Vagina (tissue), 2 donors: ENCODE data around the gene ZMYND15.

Experiments
- POLR2A ChIP-seq, 2 donors: fragments of 450-650 bp; IDR thresholded peaks; one replicate each; pipeline ENCODE4 v1.6.1; 2017; ENCODE audit warnings: antibody characterized with exemption in 2 of 2, mild to moderate bottlenecking in 2 of 2, moderate library complexity in 2 of 2
- POLR2AphosphoS5 ChIP-seq, 2 donors: sonication (generic); formaldehyde crosslinking; IDR thresholded peaks; one replicate each; pipeline ENCODE4 v1.9.0; 2017; ENCODE audit warnings: antibody characterized with exemption in 2 of 2, mild to moderate bottlenecking in 2 of 2, low read depth in 1 of 2; ENCODE audit not compliant: insufficient read depth in 1 of 2
- TF ChIP-seq, protein P1 (sequence below), 3 experiments: fragments of 450-650 bp in 2 of 3; fragments of 200-600 bp in 1 of 3; sonication (generic) in 1 of 3; IDR thresholded peaks; one replicate each; pipeline ENCODE4 v1.5.1; 2017 to 2019; ENCODE audit warnings: antibody characterized with exemption in 3 of 3, mild to moderate bottlenecking in 2 of 3, moderate library complexity in 2 of 3

DNA sequence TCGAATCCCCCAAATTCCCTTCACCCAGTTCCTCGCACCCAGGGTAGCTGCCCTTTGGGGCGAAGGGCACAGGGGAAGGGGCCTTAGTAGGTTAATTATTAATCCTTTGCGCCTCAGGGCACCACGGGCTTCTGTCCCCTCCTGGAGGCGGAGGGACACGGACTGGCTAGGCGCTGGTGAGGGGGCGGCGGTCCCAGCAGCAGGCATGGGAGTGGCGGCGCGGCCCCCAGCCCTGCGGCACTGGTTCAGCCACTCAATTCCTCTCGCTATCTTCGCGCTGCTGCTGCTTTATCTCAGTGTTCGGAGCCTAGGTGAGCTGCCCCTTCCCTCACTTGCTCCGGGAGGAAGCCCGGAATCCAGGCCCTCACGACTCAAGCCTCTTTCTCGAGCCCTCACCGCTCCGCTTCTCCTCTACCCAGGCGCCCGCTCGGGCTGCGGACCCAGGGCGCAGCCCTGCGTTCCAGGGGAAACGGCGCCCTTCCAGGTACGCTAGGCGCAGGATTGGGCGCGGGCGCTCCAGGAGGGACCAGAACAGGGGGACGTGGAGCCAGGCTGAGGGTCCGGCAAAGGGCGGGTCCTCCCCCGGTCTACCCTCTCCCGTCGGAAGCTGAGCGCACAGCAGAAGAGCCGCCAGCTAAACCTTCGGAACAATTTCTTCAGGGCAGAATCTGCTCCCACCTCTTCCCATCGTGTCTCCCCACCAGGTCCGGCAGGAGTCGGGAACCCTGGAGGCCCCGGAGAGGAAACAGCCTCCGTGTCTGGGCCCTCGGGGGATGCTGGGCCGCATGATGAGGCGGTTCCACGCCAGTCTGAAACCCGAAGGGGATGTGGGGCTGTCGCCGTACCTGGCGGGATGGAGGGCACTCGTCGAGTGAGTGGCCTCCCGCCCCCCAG lies 49.4 kb downstream of the ZMYND15 start, which contains the start of gene GLTPD2:
- TF ChIP-seq, protein P1, sequence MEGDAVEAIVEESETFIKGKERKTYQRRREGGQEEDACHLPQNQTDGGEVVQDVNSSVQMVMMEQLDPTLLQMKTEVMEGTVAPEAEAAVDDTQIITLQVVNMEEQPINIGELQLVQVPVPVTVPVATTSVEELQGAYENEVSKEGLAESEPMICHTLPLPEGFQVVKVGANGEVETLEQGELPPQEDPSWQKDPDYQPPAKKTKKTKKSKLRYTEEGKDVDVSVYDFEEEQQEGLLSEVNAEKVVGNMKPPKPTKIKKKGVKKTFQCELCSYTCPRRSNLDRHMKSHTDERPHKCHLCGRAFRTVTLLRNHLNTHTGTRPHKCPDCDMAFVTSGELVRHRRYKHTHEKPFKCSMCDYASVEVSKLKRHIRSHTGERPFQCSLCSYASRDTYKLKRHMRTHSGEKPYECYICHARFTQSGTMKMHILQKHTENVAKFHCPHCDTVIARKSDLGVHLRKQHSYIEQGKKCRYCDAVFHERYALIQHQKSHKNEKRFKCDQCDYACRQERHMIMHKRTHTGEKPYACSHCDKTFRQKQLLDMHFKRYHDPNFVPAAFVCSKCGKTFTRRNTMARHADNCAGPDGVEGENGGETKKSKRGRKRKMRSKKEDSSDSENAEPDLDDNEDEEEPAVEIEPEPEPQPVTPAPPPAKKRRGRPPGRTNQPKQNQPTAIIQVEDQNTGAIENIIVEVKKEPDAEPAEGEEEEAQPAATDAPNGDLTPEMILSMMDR (IDR thresholded peaks at IDR 0.05) = no peak
- TF ChIP-seq POLR2A (IDR thresholded peaks at IDR 0.05) (no peak), POLR2AphosphoS5 (IDR thresholded peaks at IDR 0.05; ENCODE audit: insufficient read depth in 1 of 2, low read depth in 1 of 2) (peak in 1 of 2 donors; percentile 10)
